B cell (primary cell): ENCODE measurements around the gene ROPN1B. TPM values are rescaled to one million over a fixed set of nuclear protein-coding genes. Genes with fewer than 3 reads are reported as not detected.
"Not testable (repeated sequence)": the region's sequence is repeated elsewhere in the genome, so short reads cannot be mapped to it uniquely, and the experiment has no call there.

Experiments used
- ATAC-seq: fragments of 200-7000 bp; cut with Tn5 transposase; one replicate; pipeline ENCODE4 v1.10.0; 2021; ENCODE audit warnings: low read depth, mild to moderate bottlenecking, moderate number of reproducible peaks, moderate library complexity
- CTCF ChIA-PET: fragments of 350-600 bp; sonication (Branson Sonifier 250); formaldehyde crosslinking; loops from one replicate; lab custom pipeline; 2021; ENCODE audit warnings: antibody characterized with exemption, inconsistent platforms; lab: Charles Lee
- POLR2A ChIA-PET: fragments of 350-600 bp; sonication (Branson Sonifier 250); formaldehyde crosslinking; loops from one replicate; lab custom pipeline; 2021; ENCODE audit warnings: antibody characterized with exemption; lab: Charles Lee
- DNase-seq: peaks from one replicate; pipeline ENCODE4 v3.0.0; 2013
- H2AFZ ChIP-seq: 2 replicates; pipeline ENCODE4 v1.6.1; 2012; ENCODE audit warnings: mild to moderate bottlenecking, low read depth, low read length; ENCODE audit not compliant: insufficient read depth, poor library complexity, severe bottlenecking
- H3K27ac ChIP-seq, 2 donors: 1 replicate in 1 of 2; 2 replicates in 1 of 2; pipeline ENCODE4 v1.5.1; 2012 to 2013; ENCODE audit warnings: low read length in 2 of 2, mild to moderate bottlenecking in 2 of 2, moderate library complexity in 1 of 2
- H3K27me3 ChIP-seq, 4 experiments: fragments of 200-600 bp in 1 of 4; sonication (generic) in 1 of 4; replicated peaks in 1 of 4; 1 replicate in 2 of 4; 2 replicates in 2 of 4; pipeline versions ENCODE4 v1.6.1 to v1.7.0; 2013 to 2016; ENCODE audit warnings: low read length in 3 of 4, mild to moderate bottlenecking in 2 of 4, mixed read lengths in 1 of 4, moderate library complexity in 1 of 4; ENCODE audit not compliant: insufficient read depth in 4 of 4, control insufficient read depth in 3 of 4; ENCODE audit errors: control extremely low read depth in 1 of 4
- H3K36me3 ChIP-seq, 2 experiments: replicated peaks in 1 of 2; 1 replicate in 1 of 2; 2 replicates in 1 of 2; pipeline versions ENCODE4 v1.6.1 to v1.7.1; 2013; ENCODE audit warnings: low read length in 1 of 2; ENCODE audit not compliant: insufficient read depth in 2 of 2, control insufficient read depth in 1 of 2; ENCODE audit errors: control extremely low read depth in 1 of 2, extremely low read depth in 1 of 2
- H3K4me1 ChIP-seq, 2 donors: fragments of 200-600 bp in 1 of 2; sonication (generic) in 1 of 2; 1 replicate in 1 of 2; 2 replicates in 1 of 2; pipeline versions ENCODE4 v1.5.1 to v1.6.1; 2013 to 2017; ENCODE audit warnings: low read length in 2 of 2; ENCODE audit not compliant: control insufficient read depth in 2 of 2, insufficient read depth in 2 of 2
- H3K4me2 ChIP-seq: replicated peaks from 2 replicates; pipeline ENCODE3; 2012; ENCODE audit warnings: mild to moderate bottlenecking, low read depth, low read length; ENCODE audit not compliant: poor library complexity, severe bottlenecking
- H3K4me3 ChIP-seq, 5 experiments: fragments of 200-600 bp in 1 of 5; sonication (generic) in 1 of 5; 1 replicate in 3 of 5; 2 replicates in 2 of 5; pipeline versions ENCODE4 v1.5.1 to v1.7.0; 2011 to 2016; ENCODE audit warnings: low read length in 4 of 5, mild to moderate bottlenecking in 4 of 5, low read depth in 2 of 5, control low read depth in 1 of 5, moderate library complexity in 1 of 5; ENCODE audit not compliant: insufficient read depth in 1 of 5; ENCODE audit errors: control extremely low read depth in 1 of 5, extremely low read depth in 1 of 5
- H3K79me2 ChIP-seq: fragments of 200-600 bp; sonication (generic); one replicate; pipeline ENCODE4 v1.6.0; 2016; ENCODE audit warnings: low read length; ENCODE audit not compliant: control insufficient read depth, insufficient read depth
- H3K9ac ChIP-seq: fragments of 200-600 bp; sonication (generic); 2 replicates; pipeline ENCODE4 v1.6.1; 2017; ENCODE audit warnings: mild to moderate bottlenecking, low read length, moderate library complexity
- H3K9me3 ChIP-seq, 3 donors: one replicate each; pipeline versions ENCODE4 v1.6.1 to v1.7.1; 2013; ENCODE audit warnings: low read length in 2 of 3; ENCODE audit not compliant: control insufficient read depth in 2 of 3, insufficient read depth in 1 of 3; ENCODE audit errors: control extremely low read depth in 1 of 3
- H4K20me1 ChIP-seq: 2 replicates; pipeline ENCODE4 v1.6.0; 2012; ENCODE audit warnings: mild to moderate bottlenecking, low read length; ENCODE audit not compliant: insufficient read depth, control insufficient read depth, poor library complexity, severe bottlenecking
- H3K27ac Mint-ChIP-seq: one replicate; pipeline ENCODE4 v1.8.0; 2021; ENCODE audit warnings: mixed read lengths
- H3K27me3 Mint-ChIP-seq: one replicate; pipeline ENCODE4 v1.8.0; 2021; ENCODE audit warnings: mixed read lengths
- H3K4me1 Mint-ChIP-seq: one replicate; pipeline ENCODE4 v1.8.0; 2021; ENCODE audit warnings: mixed read lengths
- H3K4me3 Mint-ChIP-seq: one replicate; pipeline ENCODE4 v1.8.0; 2021; ENCODE audit warnings: mixed read lengths
- H3K9me3 Mint-ChIP-seq: one replicate; pipeline ENCODE4 v1.8.0; 2022; ENCODE audit warnings: mixed read lengths; ENCODE audit not compliant: insufficient read depth
- WGBS: methylation state at CpG from one replicate; pipeline ENCODE4 v1.1.5; 2013; ENCODE audit warnings: missing lambda C conversion rate; ENCODE audit not compliant: insufficient coverage; 5-methylcytosine and 5-hydroxymethylcytosine counted together
- intact Hi-C: fragments of 100-400 bp; cut with micrococcal nuclease; formaldehyde crosslinking; loops from one replicate; pipeline ENCODE4 v1.10.0; 2022
- polyA plus RNA-seq: library from polyadenylated mRNA; depleted of rRNA; stranded (reverse); fragments of >200 nt; gene quantifications from 2 replicates; pipeline ENCODE4 v1.2.3, GENCODE V29; 2012
- total RNA-seq, 2 donors: library from RNA; stranded (reverse); fragments of 120-200 nt in 1 of 2; gene quantifications; 1 replicate in 1 of 2; 2 replicates in 1 of 2; pipeline versions ENCODE4 v1.2.3 to v1.2.4, GENCODE V29; 2013 to 2022

The ROPN1B gene
- total and polyA plus RNA-seq, 2 donors (not counting 1 experiment from before 2014, with no cell fraction given), result not detected

- H2AFZ ChIP-seq, H3K4me3 ChIP-seq, H3K4me2 ChIP-seq, H3K4me1 Mint-ChIP-seq, H3K9ac ChIP-seq, H3K79me2 ChIP-seq, POLR2A ChIA-PET, H3K27ac Mint-ChIP-seq, CTCF ChIA-PET, DNase-seq, H3K9me3 ChIP-seq, H3K36me3 ChIP-seq, intact Hi-C loops, H3K27me3 ChIP-seq, H3K9me3 Mint-ChIP-seq, H3K27ac ChIP-seq, H4K20me1 ChIP-seq, H3K4me3 Mint-ChIP-seq, ATAC-seq, H3K4me1 ChIP-seq: not testable (repeated sequence)
- 89% methylated on average over 5 of the region's 14 CpGs for WGBS
- H3K27me3 Mint-ChIP-seq, result peaks cover 18% of the 10 kb centered on the region
These were observed 37.6 kb upstream of the ROPN1B start for GRCh38 chr3:125931355-125931880.

- H3K4me1 Mint-ChIP-seq, H4K20me1 ChIP-seq, H3K4me3 Mint-ChIP-seq, intact Hi-C loops, H3K79me2 ChIP-seq, H2AFZ ChIP-seq, H3K4me1 ChIP-seq, H3K27ac ChIP-seq, ATAC-seq, H3K9me3 Mint-ChIP-seq, H3K27ac Mint-ChIP-seq, DNase-seq, H3K27me3 ChIP-seq, H3K9me3 ChIP-seq, H3K9ac ChIP-seq, CTCF ChIA-PET, H3K4me3 ChIP-seq, H3K36me3 ChIP-seq, POLR2A ChIA-PET, H3K4me2 ChIP-seq: not testable (repeated sequence)
- peaks cover 20% of the 10 kb centered on the region for H3K27me3 Mint-ChIP-seq
- WGBS, result 79% methylated on average over 11 of the region's 17 CpGs
These were observed 35.4 kb upstream of the ROPN1B start for GRCh38 chr3:125933397-125934173.

GRCh38 chr3:125935252-125935874, 33.6 kb upstream of the ROPN1B start:
- H3K27ac Mint-ChIP-seq, H3K4me3 ChIP-seq, ATAC-seq, H3K9me3 ChIP-seq, H4K20me1 ChIP-seq, H3K27ac ChIP-seq, H3K36me3 ChIP-seq, H3K4me1 ChIP-seq, H3K9me3 Mint-ChIP-seq, H3K9ac ChIP-seq, CTCF ChIA-PET, H3K4me3 Mint-ChIP-seq, H3K4me2 ChIP-seq, H2AFZ ChIP-seq, H3K79me2 ChIP-seq, DNase-seq, intact Hi-C loops, H3K27me3 ChIP-seq, H3K4me1 Mint-ChIP-seq, POLR2A ChIA-PET: not testable (repeated sequence)
- 84% methylated on average over 5 of the region's 10 CpGs for WGBS
- H3K27me3 Mint-ChIP-seq, result peaks cover 16% of the 10 kb centered on the region
